Ascending aorta (tissue), 2 donors: ENCODE results near the gene PER1. TPM values are rescaled to one million over a fixed set of nuclear protein-coding genes. Genes with fewer than 3 reads are reported as not detected.
A peak's percentile ranks its signal among the peaks of the same experiment; 100 is the strongest.

Experiments used
- DNase-seq, 2 donors: peaks; one replicate each; pipeline ENCODE4 v3.0.0-alpha.2; 2019; ENCODE audit warnings: low spot score in 2 of 2
- H3K27ac ChIP-seq, 2 donors: fragments of 200-600 bp; sonication (generic); one replicate each; pipeline ENCODE4 v1.5.1; 2016 to 2017; ENCODE audit warnings: mild to moderate bottlenecking in 1 of 2
- H3K27me3 ChIP-seq: fragments of 200-600 bp; sonication (generic); one replicate; pipeline ENCODE4 v1.5.1; 2017
- H3K36me3 ChIP-seq, 2 donors: fragments of 200-600 bp; sonication (generic); one replicate each; pipeline ENCODE4 v1.5.1; 2016
- H3K4me1 ChIP-seq, 2 donors: fragments of 200-600 bp; sonication (generic); one replicate each; pipeline ENCODE4 v1.5.1; 2016 to 2017; ENCODE audit warnings: mild to moderate bottlenecking in 1 of 2
- H3K4me3 ChIP-seq, 2 donors: fragments of 200-600 bp; sonication (generic); one replicate each; pipeline ENCODE4 v1.5.1; 2016 to 2017; ENCODE audit warnings: mild to moderate bottlenecking in 1 of 2
- H3K9me3 ChIP-seq, 2 donors: fragments of 200-600 bp; sonication (generic); one replicate each; pipeline ENCODE4 v1.5.1; 2016
- CTCF ChIP-seq, 3 experiments: fragments of 200-600 bp in 2 of 3; fragments of 450-650 bp in 1 of 3; sonication (generic) in 2 of 3; IDR thresholded peaks; one replicate each; pipeline ENCODE4 v1.5.1; 2016 to 2019; ENCODE audit warnings: antibody characterized with exemption in 3 of 3, mild to moderate bottlenecking in 1 of 3, moderate library complexity in 1 of 3
- intact Hi-C: fragments of 100-400 bp; cut with DNase I; formaldehyde crosslinking; loops from one replicate; pipeline ENCODE4 v1.15.1; 2023
- total RNA-seq: library from RNA; depleted of rRNA; stranded (reverse); fragments of >200 nt; gene quantifications from one replicate; pipeline ENCODE4 v1.1.0, GENCODE V29; 2016

PER1 gene
- total RNA-seq, 1 donor from 2014 or later, result 178 TPM

- peaks cover 7 to 27% of the 10 kb centered on the region in 2 donors for H3K4me1 ChIP-seq
- intact Hi-C loops, result no loop called here
- H3K27ac ChIP-seq, result peak overlapping the region; percentile 99
- H3K36me3 ChIP-seq, result peaks cover 100% of the 10 kb centered on the region in 2 donors
- DNase-seq, result peak in 1 of 2 donors; percentile 60
- no peaks in the 10 kb centered on the region for H3K27me3 ChIP-seq
- no peak overlapping the region for H3K4me3 ChIP-seq
- TF ChIP-seq CTCF (IDR thresholded peaks at IDR 0.05), result no peak
- H3K9me3 ChIP-seq, result no peaks in the 10 kb centered on the region
Observed at GRCh38 chr17:8145811-8146210, 6.4 kb downstream of the PER1 start.

- DNase-seq, result peak in 1 of 2 donors; percentile 61
- intact Hi-C loops, result no loop called here
- Histone ChIP-seq H3K27ac (peak overlapping the region; percentile 13 to 29), H3K9me3 (no peaks in the 10 kb centered on the region), H3K27me3 (no peaks in the 10 kb centered on the region), H3K36me3 (peaks cover 100% of the 10 kb centered on the region in 2 donors), H3K4me3 (no peak overlapping the region), H3K4me1 (peaks cover 0 to 19% of the 10 kb centered on the region in 2 donors)
- TF ChIP-seq CTCF (IDR thresholded peaks at IDR 0.05), result no peak
Observed at GRCh38 chr17:8144401-8145231, 7.6 kb downstream of the PER1 start.

- no peaks in the 10 kb centered on the region for H3K27me3 ChIP-seq
- peaks cover 4 to 19% of the 10 kb centered on the region in 2 donors for H3K4me1 ChIP-seq
- H3K4me3 ChIP-seq, result no peak overlapping the region
- no peak for TF ChIP-seq CTCF (IDR thresholded peaks at IDR 0.05)
- H3K9me3 ChIP-seq, result no peaks in the 10 kb centered on the region
- peak overlapping the region; percentile 13 to 60 for H3K27ac ChIP-seq
- intact Hi-C loops, result no loop called here
- peaks cover 96% of the 10 kb centered on the region in 2 donors for H3K36me3 ChIP-seq
- DNase-seq, result peak in 1 of 2 donors; percentile 71
Observed at GRCh38 chr17:8143581-8144400, 8.4 kb downstream of the PER1 start.

- H3K27ac ChIP-seq, result peak overlapping the region; percentile 13 to 60
- peak in 1 of 2 donors; percentile 61 for DNase-seq
- no peaks in the 10 kb centered on the region for H3K27me3 ChIP-seq
- H3K4me1 ChIP-seq, result peaks cover 4 to 16% of the 10 kb centered on the region in 2 donors
- H3K9me3 ChIP-seq, result no peaks in the 10 kb centered on the region
- intact Hi-C loops, result no loop called here
- peaks cover 88 to 89% of the 10 kb centered on the region in 2 donors for H3K36me3 ChIP-seq
- TF ChIP-seq CTCF (IDR thresholded peaks at IDR 0.05), result no peak
- no peak overlapping the region for H3K4me3 ChIP-seq
Observed at GRCh38 chr17:8142887-8143580, 9.2 kb downstream of the PER1 start.

GRCh38 chr17:8142158-8142886 lies 9.9 kb downstream of the PER1 start:
- DNase-seq, result peak in 1 of 2 donors; percentile 63
- Histone ChIP-seq H3K4me1 (peaks cover 4 to 16% of the 10 kb centered on the region in 2 donors), H3K4me3 (no peak overlapping the region), H3K36me3 (peaks cover 81 to 82% of the 10 kb centered on the region in 2 donors), H3K9me3 (no peaks in the 10 kb centered on the region), H3K27ac (peak overlapping the region; percentile 13 to 60), H3K27me3 (no peaks in the 10 kb centered on the region)
- intact Hi-C loops, result no loop called here
- TF ChIP-seq CTCF (IDR thresholded peaks at IDR 0.05), result no peak
